Pulmonary artery endothelial cell (primary cell): ENCODE measurements around the gene TMPRSS5. TPM values are rescaled to one million over a fixed set of nuclear protein-coding genes. Genes with fewer than 3 reads are reported as not detected.

Source experiments
- total RNA-seq: library from RNA; depleted of rRNA; stranded (reverse); fragments of >200 nt; gene quantifications from 2 replicates; pipeline ENCODE4 v1.2.3, GENCODE V29; 2014

Gene TMPRSS5
- total RNA-seq, 1 donor from 2014 or later: 0.07 TPM

Other genes starting within 250 kb of the TMPRSS5 start
- gene DRD2, start 230.9 kb downstream of the TMPRSS5 start, total RNA-seq: not detected in 2 replicates
- gene ZW10, start 67.4 kb upstream of the TMPRSS5 start, total RNA-seq: 25.3 and 31.4 TPM in 2 replicates
- not detected in 2 replicates for gene CLDN25, start 73.5 kb upstream of the TMPRSS5 start, total RNA-seq
- gene USP28, start 169.3 kb upstream of the TMPRSS5 start, total RNA-seq: 31.7 and 55.2 TPM in 2 replicates
- not detected in 2 replicates for gene HTR3B, start 198.5 kb upstream of the TMPRSS5 start, total RNA-seq